Measurements from ENCODE around the gene NKD1. TPM values are rescaled to one million over a fixed set of nuclear protein-coding genes. Genes with fewer than 3 reads are reported as not detected.

The NKD1 gene
- polyA plus RNA-seq, 2 donors = 1.1 to 2.0 TPM

- no peak overlapping the region for H3K4me3 ChIP-seq (ENCODE audit: low read depth in 1 of 2, low read length in 2 of 2)
- H3K9me3 ChIP-seq (ENCODE audit: control insufficient read depth in 2 of 2, insufficient read depth in 1 of 2, low read depth in 1 of 2, low read length in 1 of 2) = no peaks in the 10 kb centered on the region
- H3K27ac ChIP-seq (ENCODE audit: low read depth in 2 of 2, low read length in 1 of 2) = peak overlapping the region; percentile 73 to 79
- H3K4me1 ChIP-seq (ENCODE audit: control insufficient read depth in 2 of 2, insufficient read depth in 2 of 2, low read length in 1 of 2) = peaks cover 17 to 31% of the 10 kb centered on the region in 2 donors
- H3K27me3 ChIP-seq (ENCODE audit: control insufficient read depth in 1 of 2, insufficient read depth in 2 of 2, low read length in 2 of 2) = no peaks in the 10 kb centered on the region
- 77 to 83% methylated on average over 15 of the region's 15 CpGs for WGBS, 2 donors
- no peaks in the 10 kb centered on the region for H3K36me3 ChIP-seq (ENCODE audit: control insufficient read depth in 2 of 2, insufficient read depth in 2 of 2, low read length in 1 of 2)
Observed at GRCh38 chr16:50600582-50601283, 52.5 kb downstream of the NKD1 start.

GRCh38 chr16:50601341-50601740, 53.1 kb downstream of the NKD1 start:
- H3K27me3 ChIP-seq (ENCODE audit: control insufficient read depth in 1 of 2, insufficient read depth in 2 of 2, low read length in 2 of 2) = no peaks in the 10 kb centered on the region
- H3K36me3 ChIP-seq (ENCODE audit: control insufficient read depth in 2 of 2, insufficient read depth in 2 of 2, low read length in 1 of 2) = no peaks in the 10 kb centered on the region
- H3K4me3 ChIP-seq (ENCODE audit: low read depth in 1 of 2, low read length in 2 of 2) = no peak overlapping the region
- peak overlapping the region; percentile 73 to 79 for H3K27ac ChIP-seq (ENCODE audit: low read depth in 2 of 2, low read length in 1 of 2)
- 79 to 88% methylated on average over 12 of the region's 12 CpGs for WGBS, 2 donors
- peaks cover 17 to 29% of the 10 kb centered on the region in 2 donors for H3K4me1 ChIP-seq (ENCODE audit: control insufficient read depth in 2 of 2, insufficient read depth in 2 of 2, low read length in 1 of 2)
- H3K9me3 ChIP-seq (ENCODE audit: control insufficient read depth in 2 of 2, insufficient read depth in 1 of 2, low read depth in 1 of 2, low read length in 1 of 2) = no peaks in the 10 kb centered on the region

- WGBS, 2 donors = 78 to 84% methylated on average over 5 of the region's 5 CpGs
- Histone ChIP-seq H3K9me3 (ENCODE audit: control insufficient read depth in 2 of 2, insufficient read depth in 1 of 2, low read depth in 1 of 2, low read length in 1 of 2) (no peaks in the 10 kb centered on the region), H3K36me3 (ENCODE audit: control insufficient read depth in 2 of 2, insufficient read depth in 2 of 2, low read length in 1 of 2) (no peaks in the 10 kb centered on the region), H3K27me3 (ENCODE audit: control insufficient read depth in 1 of 2, insufficient read depth in 2 of 2, low read length in 2 of 2) (no peaks in the 10 kb centered on the region), H3K27ac (ENCODE audit: low read depth in 2 of 2, low read length in 1 of 2) (peak overlapping the region; percentile 73 to 79), H3K4me3 (ENCODE audit: low read depth in 1 of 2, low read length in 2 of 2) (no peak overlapping the region), H3K4me1 (ENCODE audit: control insufficient read depth in 2 of 2, insufficient read depth in 2 of 2, low read length in 1 of 2) (peaks cover 17 to 29% of the 10 kb centered on the region in 2 donors)
Observed at GRCh38 chr16:50602126-50602525, 53.9 kb downstream of the NKD1 start.

- WGBS, 2 donors = 38 to 50% methylated on average over 14 of the region's 14 CpGs
- Histone ChIP-seq H3K4me3 (ENCODE audit: low read depth in 1 of 2, low read length in 2 of 2) (no peak overlapping the region), H3K4me1 (ENCODE audit: control insufficient read depth in 2 of 2, insufficient read depth in 2 of 2, low read length in 1 of 2) (peaks cover 17 to 29% of the 10 kb centered on the region in 2 donors)
Observed at GRCh38 chr16:50602531-50603205, 54.5 kb downstream of the NKD1 start.

GRCh38 chr16:50603206-50604064, 55.2 kb downstream of the NKD1 start:
- H3K4me3 ChIP-seq (ENCODE audit: low read depth in 1 of 2, low read length in 2 of 2) = no peak overlapping the region
- no peaks in the 10 kb centered on the region for H3K36me3 ChIP-seq (ENCODE audit: control insufficient read depth in 2 of 2, insufficient read depth in 2 of 2, low read length in 1 of 2)
- peaks cover 17 to 27% of the 10 kb centered on the region in 2 donors for H3K4me1 ChIP-seq (ENCODE audit: control insufficient read depth in 2 of 2, insufficient read depth in 2 of 2, low read length in 1 of 2)
- H3K27me3 ChIP-seq (ENCODE audit: control insufficient read depth in 1 of 2, insufficient read depth in 2 of 2, low read length in 2 of 2) = no peaks in the 10 kb centered on the region
- 30 to 60% methylated on average over 18 of the region's 18 CpGs for WGBS, 2 donors
- peak overlapping the region; percentile 73 to 86 for H3K27ac ChIP-seq (ENCODE audit: low read depth in 2 of 2, low read length in 1 of 2)
- no peaks in the 10 kb centered on the region for H3K9me3 ChIP-seq (ENCODE audit: control insufficient read depth in 2 of 2, insufficient read depth in 1 of 2, low read depth in 1 of 2, low read length in 1 of 2)

More at GRCh38 chr16:50602531-50603205, 54.5 kb downstream of the NKD1 start:
- H3K27me3 ChIP-seq (ENCODE audit: control insufficient read depth in 1 of 2, insufficient read depth in 2 of 2, low read length in 2 of 2) = no peaks in the 10 kb centered on the region
- H3K36me3 ChIP-seq (ENCODE audit: control insufficient read depth in 2 of 2, insufficient read depth in 2 of 2, low read length in 1 of 2) = no peaks in the 10 kb centered on the region
- H3K9me3 ChIP-seq (ENCODE audit: control insufficient read depth in 2 of 2, insufficient read depth in 1 of 2, low read depth in 1 of 2, low read length in 1 of 2) = no peaks in the 10 kb centered on the region
- peak overlapping the region; percentile 73 to 86 for H3K27ac ChIP-seq (ENCODE audit: low read depth in 2 of 2, low read length in 1 of 2)

GRCh38 chr16:50604065-50604418, 55.8 kb downstream of the NKD1 start:
- Histone ChIP-seq H3K36me3 (ENCODE audit: control insufficient read depth in 2 of 2, insufficient read depth in 2 of 2, low read length in 1 of 2) (no peaks in the 10 kb centered on the region), H3K4me3 (ENCODE audit: low read depth in 1 of 2, low read length in 2 of 2) (no peak overlapping the region), H3K9me3 (ENCODE audit: control insufficient read depth in 2 of 2, insufficient read depth in 1 of 2, low read depth in 1 of 2, low read length in 1 of 2) (no peaks in the 10 kb centered on the region), H3K27ac (ENCODE audit: low read depth in 2 of 2, low read length in 1 of 2) (peak overlapping the region; percentile 73 to 86), H3K4me1 (ENCODE audit: control insufficient read depth in 2 of 2, insufficient read depth in 2 of 2, low read length in 1 of 2) (peaks cover 17 to 23% of the 10 kb centered on the region in 2 donors), H3K27me3 (ENCODE audit: control insufficient read depth in 1 of 2, insufficient read depth in 2 of 2, low read length in 2 of 2) (no peaks in the 10 kb centered on the region)
- WGBS, 2 donors = 51 to 86% methylated on average over 2 of the region's 2 CpGs

GRCh38 chr16:50604610-50605009, 56.4 kb downstream of the NKD1 start:
- peak overlapping the region; percentile 68 to 86 for H3K27ac ChIP-seq (ENCODE audit: low read depth in 2 of 2, low read length in 1 of 2)
- no peaks in the 10 kb centered on the region for H3K36me3 ChIP-seq (ENCODE audit: control insufficient read depth in 2 of 2, insufficient read depth in 2 of 2, low read length in 1 of 2)
- H3K4me3 ChIP-seq (ENCODE audit: low read depth in 1 of 2, low read length in 2 of 2) = no peak overlapping the region
- H3K27me3 ChIP-seq (ENCODE audit: control insufficient read depth in 1 of 2, insufficient read depth in 2 of 2, low read length in 2 of 2) = no peaks in the 10 kb centered on the region
- H3K4me1 ChIP-seq (ENCODE audit: control insufficient read depth in 2 of 2, insufficient read depth in 2 of 2, low read length in 1 of 2) = peaks cover 17 to 21% of the 10 kb centered on the region in 2 donors
- H3K9me3 ChIP-seq (ENCODE audit: control insufficient read depth in 2 of 2, insufficient read depth in 1 of 2, low read depth in 1 of 2, low read length in 1 of 2) = no peaks in the 10 kb centered on the region
- WGBS, 2 donors = 48 to 63% methylated on average over 4 of the region's 4 CpGs

- no peaks in the 10 kb centered on the region for H3K9me3 ChIP-seq (ENCODE audit: control insufficient read depth in 2 of 2, insufficient read depth in 1 of 2, low read depth in 1 of 2, low read length in 1 of 2)
- no peaks in the 10 kb centered on the region for H3K27me3 ChIP-seq (ENCODE audit: control insufficient read depth in 1 of 2, insufficient read depth in 2 of 2, low read length in 2 of 2)
- no peak overlapping the region for H3K4me3 ChIP-seq (ENCODE audit: low read depth in 1 of 2, low read length in 2 of 2)
- H3K4me1 ChIP-seq (ENCODE audit: control insufficient read depth in 2 of 2, insufficient read depth in 2 of 2, low read length in 1 of 2) = peaks cover 17 to 23% of the 10 kb centered on the region in 2 donors
- H3K27ac ChIP-seq (ENCODE audit: low read depth in 2 of 2, low read length in 1 of 2) = peak overlapping the region; percentile 2 to 57
- WGBS, 2 donors = 74 to 85% methylated on average over 19 of the region's 19 CpGs
- H3K36me3 ChIP-seq (ENCODE audit: control insufficient read depth in 2 of 2, insufficient read depth in 2 of 2, low read length in 1 of 2) = no peaks in the 10 kb centered on the region
Observed at GRCh38 chr16:50605733-50606430, 57.7 kb downstream of the NKD1 start.
